MM.1S (cell line): ENCODE measurements around the gene OSBPL2.

Experiments used
- DNase-seq: peaks from one replicate; pipeline ENCODE4 v3.0.0-alpha.2; 2015
- H2AFZ ChIP-seq: fragments of 300-600 bp; sonication (generic); 2 replicates; pipeline ENCODE4 v1.6.0; 2016; ENCODE audit warnings: antibody characterized with exemption, low read length
- H3F3A ChIP-seq: fragments of 300-600 bp; sonication (generic); 2 replicates; pipeline ENCODE4 v1.6.1; 2016; ENCODE audit warnings: mild to moderate bottlenecking, antibody characterized with exemption, low read length, moderate library complexity, mixed read lengths; ENCODE audit not compliant: insufficient read depth
- H3K27ac ChIP-seq: fragments of 300-600 bp; sonication (generic); 2 replicates; pipeline ENCODE4 v1.5.1; 2016; ENCODE audit warnings: mild to moderate bottlenecking, low read length
- H3K27me3 ChIP-seq: fragments of 300-600 bp; sonication (generic); replicated peaks from 2 replicates; pipeline ENCODE4 v1.6.0; 2016; ENCODE audit warnings: low read length; ENCODE audit not compliant: insufficient read depth
- H3K36me3 ChIP-seq: fragments of 300-600 bp; sonication (generic); replicated peaks from 2 replicates; pipeline ENCODE4 v1.6.1; 2016; ENCODE audit warnings: mild to moderate bottlenecking, low read length, mixed read lengths; ENCODE audit not compliant: insufficient read depth
- H3K4me1 ChIP-seq: fragments of 300-600 bp; sonication (generic); 2 replicates; pipeline ENCODE4 v1.6.1; 2016; ENCODE audit warnings: low read length, mixed read lengths
- H3K4me2 ChIP-seq: fragments of 300-600 bp; sonication (generic); 2 replicates; pipeline ENCODE4 v1.6.0; 2016; ENCODE audit warnings: low read depth, low read length
- H3K4me3 ChIP-seq: fragments of 300-600 bp; sonication (generic); 2 replicates; pipeline ENCODE4 v1.5.1; 2016; ENCODE audit warnings: low read length, mixed read lengths
- H3K79me2 ChIP-seq: fragments of 300-600 bp; sonication (generic); 2 replicates; pipeline ENCODE4 v1.6.1; 2016; ENCODE audit warnings: mixed run types, low read length, mixed read lengths
- H3K9ac ChIP-seq: fragments of 300-600 bp; sonication (generic); 2 replicates; pipeline ENCODE4 v1.6.1; 2016; ENCODE audit warnings: low read length, mixed read lengths
- H3K9me2 ChIP-seq: fragments of 300-600 bp; sonication (generic); replicated peaks from 2 replicates; pipeline ENCODE4 v1.6.1; 2016; ENCODE audit warnings: mild to moderate bottlenecking, low read length, mixed read lengths; ENCODE audit not compliant: insufficient read depth
- H3K9me3 ChIP-seq: fragments of 300-600 bp; sonication (generic); replicated peaks from 2 replicates; pipeline ENCODE4 v1.6.1; 2016; ENCODE audit warnings: mild to moderate bottlenecking, low read length, mixed read lengths; ENCODE audit not compliant: insufficient read depth
- H4K20me1 ChIP-seq: fragments of 300-600 bp; sonication (generic); 2 replicates; pipeline ENCODE4 v1.6.1; 2016; ENCODE audit warnings: mild to moderate bottlenecking, low read length, moderate library complexity, mixed read lengths; ENCODE audit not compliant: insufficient read depth
- EZH2 ChIP-seq: fragments of 300-600 bp; sonication (generic); optimal IDR thresholded peaks from 2 replicates; pipeline ENCODE3; 2017; ENCODE audit warnings: low read depth, mild to moderate bottlenecking, antibody characterized with exemption, low read length, mixed read lengths
- EZH2phosphoT487 ChIP-seq: fragments of 300-600 bp; sonication (generic); IDR thresholded peaks from 2 replicates; pipeline ENCODE4 v1.6.1; 2018; ENCODE audit warnings: antibody characterized with exemption, low read length
- TF ChIP-seq, protein P1 (sequence below): fragments of 300-600 bp; sonication (generic); IDR thresholded peaks from 2 replicates; pipeline ENCODE4 v1.5.1; 2016; ENCODE audit warnings: antibody characterized with exemption, low read length, mixed read lengths

The OSBPL2 gene

DNA sequence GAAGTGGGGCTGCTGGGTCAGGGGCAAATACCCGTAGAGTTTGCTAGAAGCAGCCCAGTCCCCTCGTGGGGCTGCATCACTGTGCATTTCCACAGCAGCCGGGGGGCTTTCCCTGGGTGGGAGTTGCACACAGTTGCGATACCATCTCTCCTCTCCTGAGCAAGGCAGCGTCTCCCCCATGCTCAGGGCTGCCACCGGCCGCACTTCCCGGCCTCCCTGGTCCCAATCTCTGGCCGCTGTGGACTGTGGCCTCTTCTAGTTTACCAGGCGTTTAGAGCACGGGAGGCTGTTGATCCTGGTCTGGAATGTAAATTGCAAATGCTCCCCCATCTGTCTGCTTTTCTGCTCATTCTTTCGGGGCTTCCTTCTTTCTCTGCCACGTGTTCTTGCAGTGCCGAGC, 31.1 kb downstream of the OSBPL2 start:
- H3K4me3 ChIP-seq, result no peak overlapping the region
- H3K9me2 ChIP-seq, result no peaks in the 10 kb centered on the region
- H3K36me3 ChIP-seq, result no peaks in the 10 kb centered on the region
- TF ChIP-seq, protein P1, sequence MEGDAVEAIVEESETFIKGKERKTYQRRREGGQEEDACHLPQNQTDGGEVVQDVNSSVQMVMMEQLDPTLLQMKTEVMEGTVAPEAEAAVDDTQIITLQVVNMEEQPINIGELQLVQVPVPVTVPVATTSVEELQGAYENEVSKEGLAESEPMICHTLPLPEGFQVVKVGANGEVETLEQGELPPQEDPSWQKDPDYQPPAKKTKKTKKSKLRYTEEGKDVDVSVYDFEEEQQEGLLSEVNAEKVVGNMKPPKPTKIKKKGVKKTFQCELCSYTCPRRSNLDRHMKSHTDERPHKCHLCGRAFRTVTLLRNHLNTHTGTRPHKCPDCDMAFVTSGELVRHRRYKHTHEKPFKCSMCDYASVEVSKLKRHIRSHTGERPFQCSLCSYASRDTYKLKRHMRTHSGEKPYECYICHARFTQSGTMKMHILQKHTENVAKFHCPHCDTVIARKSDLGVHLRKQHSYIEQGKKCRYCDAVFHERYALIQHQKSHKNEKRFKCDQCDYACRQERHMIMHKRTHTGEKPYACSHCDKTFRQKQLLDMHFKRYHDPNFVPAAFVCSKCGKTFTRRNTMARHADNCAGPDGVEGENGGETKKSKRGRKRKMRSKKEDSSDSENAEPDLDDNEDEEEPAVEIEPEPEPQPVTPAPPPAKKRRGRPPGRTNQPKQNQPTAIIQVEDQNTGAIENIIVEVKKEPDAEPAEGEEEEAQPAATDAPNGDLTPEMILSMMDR, result no peak
- TF ChIP-seq EZH2phosphoT487, result no peak
- no peak for TF ChIP-seq EZH2
- DNase-seq, result no peak
- no peak overlapping the region for H3K27ac ChIP-seq
- H3K4me1 ChIP-seq, result no peaks in the 10 kb centered on the region
- H3F3A ChIP-seq, result no peaks in the 10 kb centered on the region
- H3K9ac ChIP-seq, result no peak overlapping the region
- H3K9me3 ChIP-seq, result no peaks in the 10 kb centered on the region
- no peak overlapping the region for H2AFZ ChIP-seq
- H3K27me3 ChIP-seq, result no peaks in the 10 kb centered on the region
- no peak overlapping the region for H3K4me2 ChIP-seq
- no peaks in the 10 kb centered on the region for H3K79me2 ChIP-seq
- H4K20me1 ChIP-seq, result no peaks in the 10 kb centered on the region

DNA sequence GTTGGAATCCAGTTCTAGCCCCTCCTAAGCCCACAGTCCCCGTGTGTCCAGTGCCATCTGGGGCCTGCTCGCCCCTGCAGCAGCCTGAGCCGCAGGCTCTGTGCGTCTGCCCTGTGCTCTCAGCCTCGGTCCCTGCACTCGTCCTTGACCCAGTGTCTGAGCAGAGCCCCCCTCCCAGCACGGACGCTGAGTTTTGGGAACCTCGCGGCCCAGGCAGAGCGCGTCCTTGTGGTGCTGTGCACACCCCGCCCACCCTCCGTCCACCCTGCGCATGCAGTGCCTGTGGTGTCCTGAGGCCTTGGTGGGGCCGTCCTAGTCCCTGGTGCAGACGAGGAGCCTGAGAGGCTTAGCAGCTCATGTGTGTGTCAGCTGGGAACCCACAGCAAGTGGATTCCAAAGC, 31.6 kb downstream of the OSBPL2 start:
- Histone ChIP-seq H3K9me3 (no peaks in the 10 kb centered on the region), H3K4me2 (no peak overlapping the region), H2AFZ (no peak overlapping the region), H3K27me3 (no peaks in the 10 kb centered on the region), H3K9ac (no peak overlapping the region), H4K20me1 (no peaks in the 10 kb centered on the region), H3K79me2 (no peaks in the 10 kb centered on the region), H3K27ac (no peak overlapping the region), H3F3A (no peaks in the 10 kb centered on the region), H3K36me3 (no peaks in the 10 kb centered on the region), H3K9me2 (no peaks in the 10 kb centered on the region), H3K4me3 (no peak overlapping the region), H3K4me1 (no peaks in the 10 kb centered on the region)
- TF ChIP-seq EZH2phosphoT487 (no peak), EZH2 (no peak)
- DNase-seq, result no peak

- Histone ChIP-seq H3K4me3 (no peak overlapping the region), H3K4me1 (no peaks in the 10 kb centered on the region), H3K4me2 (no peak overlapping the region), H3F3A (no peaks in the 10 kb centered on the region), H2AFZ (no peak overlapping the region), H3K9me2 (no peaks in the 10 kb centered on the region), H3K79me2 (no peaks in the 10 kb centered on the region), H3K36me3 (no peaks in the 10 kb centered on the region), H3K27me3 (no peaks in the 10 kb centered on the region), H3K9ac (no peak overlapping the region), H3K9me3 (no peaks in the 10 kb centered on the region), H4K20me1 (no peaks in the 10 kb centered on the region), H3K27ac (no peak overlapping the region)
- no peak for DNase-seq
- TF ChIP-seq, protein P1, result no peak
- TF ChIP-seq EZH2 (no peak), EZH2phosphoT487 (no peak)
Measured at GRCh38 chr20:62272200-62272599, 33.9 kb downstream of the OSBPL2 start.

DNA sequence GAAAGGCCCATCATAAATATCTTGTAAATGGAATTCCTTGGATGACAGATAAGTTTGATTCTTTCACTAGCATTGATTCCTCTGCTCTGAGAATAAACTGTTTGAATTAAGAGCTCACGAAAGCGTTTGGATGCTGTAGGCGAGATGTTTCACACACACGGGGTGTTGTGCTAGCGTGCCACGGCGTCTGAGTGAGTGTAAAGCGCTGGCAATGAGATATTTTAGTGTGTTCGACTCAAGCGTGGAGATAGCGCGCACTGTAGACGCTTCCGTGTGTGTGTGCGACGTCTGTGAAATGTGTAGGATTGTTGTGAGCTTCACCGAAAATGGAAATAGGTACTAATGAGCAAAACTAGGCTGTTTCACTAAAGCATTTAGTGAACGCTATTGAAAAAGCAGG, 35.1 kb downstream of the OSBPL2 start:
- DNase-seq, result no peak
- H3K4me3 ChIP-seq, result no peak overlapping the region
- H3K36me3 ChIP-seq, result no peaks in the 10 kb centered on the region
- H3K27me3 ChIP-seq, result no peaks in the 10 kb centered on the region
- H3K27ac ChIP-seq, result no peak overlapping the region
- H3K9ac ChIP-seq, result no peak overlapping the region
- TF ChIP-seq EZH2phosphoT487, result no peak
- no peaks in the 10 kb centered on the region for H3F3A ChIP-seq
- no peaks in the 10 kb centered on the region for H4K20me1 ChIP-seq
- no peak overlapping the region for H3K4me2 ChIP-seq
- H3K9me3 ChIP-seq, result no peaks in the 10 kb centered on the region
- H2AFZ ChIP-seq, result no peak overlapping the region
- no peaks in the 10 kb centered on the region for H3K4me1 ChIP-seq
- H3K9me2 ChIP-seq, result no peaks in the 10 kb centered on the region
- H3K79me2 ChIP-seq, result no peaks in the 10 kb centered on the region
